Measurements from ENCODE around the gene DAAM1. TPM values are rescaled to one million over a fixed set of nuclear protein-coding genes. Genes with fewer than 3 reads are reported as not detected.

The DAAM1 gene
- total RNA-seq, 1 donor from 2014 or later: 40.7 TPM

DNA sequence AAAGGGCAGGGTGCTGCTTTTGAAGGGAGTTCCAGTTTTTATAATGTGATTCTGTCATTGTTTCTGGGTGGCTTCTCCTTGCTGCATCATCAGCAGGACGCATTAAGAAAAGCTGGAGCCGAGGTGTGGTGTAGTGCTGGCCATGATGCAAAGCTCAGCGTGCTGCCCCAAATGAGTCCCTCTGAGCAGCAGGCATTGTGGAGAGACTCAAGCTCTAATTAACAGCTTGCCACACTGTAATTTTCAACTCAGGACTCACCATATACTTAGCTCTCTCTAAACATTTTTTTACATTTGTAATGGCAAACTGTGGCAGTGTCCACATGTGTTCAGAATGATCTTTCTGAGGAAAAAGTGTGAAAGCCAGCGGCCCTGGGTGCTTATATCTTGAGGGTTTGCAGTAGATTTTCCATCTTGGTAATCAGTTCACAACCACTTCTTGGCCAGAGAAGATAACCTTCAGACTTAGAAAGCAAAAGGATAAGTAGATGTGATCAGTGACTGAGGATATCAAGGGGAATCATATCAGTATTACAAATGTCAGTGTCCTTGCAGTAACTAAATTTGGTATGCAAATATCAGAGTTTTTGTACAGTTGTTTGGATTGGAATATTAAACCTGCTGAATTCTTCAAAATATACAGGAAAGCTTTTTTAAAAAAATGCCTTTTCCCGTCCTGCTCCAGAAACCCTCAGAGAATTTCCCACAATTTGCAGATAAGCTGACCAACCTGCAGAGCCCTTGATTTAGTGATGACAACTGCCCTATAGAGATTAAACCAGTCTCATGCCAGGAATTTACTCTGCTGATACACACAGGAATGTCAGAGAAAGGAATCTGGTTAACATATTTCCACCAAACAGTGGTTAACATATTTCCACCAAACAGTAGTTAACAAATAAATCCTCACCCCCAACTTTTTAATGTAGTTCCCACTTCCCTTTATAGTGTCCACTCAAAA, 63.6 kb downstream of the DAAM1 start:
- TF ChIP-seq, protein P1, sequence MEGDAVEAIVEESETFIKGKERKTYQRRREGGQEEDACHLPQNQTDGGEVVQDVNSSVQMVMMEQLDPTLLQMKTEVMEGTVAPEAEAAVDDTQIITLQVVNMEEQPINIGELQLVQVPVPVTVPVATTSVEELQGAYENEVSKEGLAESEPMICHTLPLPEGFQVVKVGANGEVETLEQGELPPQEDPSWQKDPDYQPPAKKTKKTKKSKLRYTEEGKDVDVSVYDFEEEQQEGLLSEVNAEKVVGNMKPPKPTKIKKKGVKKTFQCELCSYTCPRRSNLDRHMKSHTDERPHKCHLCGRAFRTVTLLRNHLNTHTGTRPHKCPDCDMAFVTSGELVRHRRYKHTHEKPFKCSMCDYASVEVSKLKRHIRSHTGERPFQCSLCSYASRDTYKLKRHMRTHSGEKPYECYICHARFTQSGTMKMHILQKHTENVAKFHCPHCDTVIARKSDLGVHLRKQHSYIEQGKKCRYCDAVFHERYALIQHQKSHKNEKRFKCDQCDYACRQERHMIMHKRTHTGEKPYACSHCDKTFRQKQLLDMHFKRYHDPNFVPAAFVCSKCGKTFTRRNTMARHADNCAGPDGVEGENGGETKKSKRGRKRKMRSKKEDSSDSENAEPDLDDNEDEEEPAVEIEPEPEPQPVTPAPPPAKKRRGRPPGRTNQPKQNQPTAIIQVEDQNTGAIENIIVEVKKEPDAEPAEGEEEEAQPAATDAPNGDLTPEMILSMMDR (IDR thresholded peaks at IDR 0.05): no peak
- no peak overlapping the region for H3K4me3 Mint-ChIP-seq (ENCODE audit: unreplicated experiment)
- H3K27ac Mint-ChIP-seq (ENCODE audit: unreplicated experiment): peak overlapping the region; percentile 92
- H3K27me3 Mint-ChIP-seq (ENCODE audit: low read depth): no peaks in the 10 kb centered on the region
- no peak for DNase-seq (ENCODE audit: low spot score)
- H3K9me3 Mint-ChIP-seq (ENCODE audit: low read depth): no peaks in the 10 kb centered on the region
- H3K4me1 Mint-ChIP-seq (ENCODE audit: low read depth): peaks cover 74% of the 10 kb centered on the region
- H3K36me3 Mint-ChIP-seq (ENCODE audit: low read depth): no peaks in the 10 kb centered on the region

DNA sequence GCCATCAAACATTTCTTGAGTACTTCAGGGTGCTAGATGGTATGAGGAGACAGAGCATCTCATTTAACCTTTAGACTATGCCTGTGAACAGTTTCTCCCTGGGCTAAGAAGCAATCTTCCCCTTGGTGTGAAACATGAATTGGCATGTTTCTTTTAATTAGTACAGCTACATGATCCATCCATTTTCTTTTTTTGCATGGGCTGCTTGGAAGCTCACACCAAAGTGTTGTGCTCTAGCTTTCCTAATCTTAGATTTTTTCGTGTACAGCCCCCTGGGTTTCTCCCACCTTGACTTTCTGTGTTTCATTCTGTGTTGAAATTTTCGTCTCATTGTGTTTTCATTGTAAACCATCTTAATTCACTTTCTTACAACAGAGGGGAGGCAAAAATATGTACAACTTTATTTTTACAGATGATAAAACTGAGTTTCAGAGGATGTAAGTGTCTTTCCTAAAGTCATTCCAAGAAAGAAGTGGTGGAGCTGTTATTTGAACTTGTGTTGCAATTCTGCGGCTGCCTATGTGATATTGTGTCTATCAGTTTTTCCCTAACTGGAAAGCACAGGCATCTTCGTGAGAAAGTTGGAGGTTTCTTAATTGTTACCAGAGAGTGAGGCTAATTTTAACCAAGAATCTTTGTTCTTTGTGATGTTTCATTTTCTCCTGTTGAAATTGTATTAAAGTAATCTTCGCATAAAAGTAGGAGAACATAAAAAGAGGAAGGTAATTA, 64.5 kb downstream of the DAAM1 start:
- no peak for DNase-seq (ENCODE audit: low spot score)
- TF ChIP-seq, protein P1 (IDR thresholded peaks at IDR 0.05): no peak
- H3K36me3 Mint-ChIP-seq (ENCODE audit: low read depth): peaks cover 3% of the 10 kb centered on the region
- H3K9me3 Mint-ChIP-seq (ENCODE audit: low read depth): no peaks in the 10 kb centered on the region
- H3K4me3 Mint-ChIP-seq (ENCODE audit: unreplicated experiment): no peak overlapping the region
- H3K27me3 Mint-ChIP-seq (ENCODE audit: low read depth): no peaks in the 10 kb centered on the region
- peak overlapping the region; percentile 92 for H3K27ac Mint-ChIP-seq (ENCODE audit: unreplicated experiment)
- H3K4me1 Mint-ChIP-seq (ENCODE audit: low read depth): peaks cover 68% of the 10 kb centered on the region

DNA sequence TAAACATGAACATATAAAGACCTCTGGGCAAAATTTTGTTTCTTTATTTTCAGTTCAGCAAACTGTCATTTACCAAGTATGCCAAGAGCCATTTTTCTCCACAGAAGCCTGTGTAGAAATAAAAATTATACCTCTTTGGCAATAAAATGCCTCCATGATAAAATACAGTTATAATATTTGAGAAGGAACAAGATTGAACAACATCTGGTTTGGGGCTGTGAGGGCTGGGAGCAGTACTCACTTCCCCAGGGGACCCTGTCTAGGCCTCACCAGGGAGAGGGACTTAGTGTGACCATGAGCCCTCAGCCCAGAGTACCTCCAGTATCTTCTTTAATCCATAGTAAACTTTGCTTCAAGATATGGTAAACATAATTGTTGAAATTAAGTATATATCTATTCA, 65.1 kb downstream of the DAAM1 start:
- peak overlapping the region; percentile 92 for H3K27ac Mint-ChIP-seq (ENCODE audit: unreplicated experiment)
- TF ChIP-seq, protein P1 (IDR thresholded peaks at IDR 0.05): no peak
- peaks cover 62% of the 10 kb centered on the region for H3K4me1 Mint-ChIP-seq (ENCODE audit: low read depth)
- no peaks in the 10 kb centered on the region for H3K27me3 Mint-ChIP-seq (ENCODE audit: low read depth)
- no peak for DNase-seq (ENCODE audit: low spot score)
- H3K4me3 Mint-ChIP-seq (ENCODE audit: unreplicated experiment): no peak overlapping the region
- no peaks in the 10 kb centered on the region for H3K9me3 Mint-ChIP-seq (ENCODE audit: low read depth)
- peaks cover 5% of the 10 kb centered on the region for H3K36me3 Mint-ChIP-seq (ENCODE audit: low read depth)

DNA sequence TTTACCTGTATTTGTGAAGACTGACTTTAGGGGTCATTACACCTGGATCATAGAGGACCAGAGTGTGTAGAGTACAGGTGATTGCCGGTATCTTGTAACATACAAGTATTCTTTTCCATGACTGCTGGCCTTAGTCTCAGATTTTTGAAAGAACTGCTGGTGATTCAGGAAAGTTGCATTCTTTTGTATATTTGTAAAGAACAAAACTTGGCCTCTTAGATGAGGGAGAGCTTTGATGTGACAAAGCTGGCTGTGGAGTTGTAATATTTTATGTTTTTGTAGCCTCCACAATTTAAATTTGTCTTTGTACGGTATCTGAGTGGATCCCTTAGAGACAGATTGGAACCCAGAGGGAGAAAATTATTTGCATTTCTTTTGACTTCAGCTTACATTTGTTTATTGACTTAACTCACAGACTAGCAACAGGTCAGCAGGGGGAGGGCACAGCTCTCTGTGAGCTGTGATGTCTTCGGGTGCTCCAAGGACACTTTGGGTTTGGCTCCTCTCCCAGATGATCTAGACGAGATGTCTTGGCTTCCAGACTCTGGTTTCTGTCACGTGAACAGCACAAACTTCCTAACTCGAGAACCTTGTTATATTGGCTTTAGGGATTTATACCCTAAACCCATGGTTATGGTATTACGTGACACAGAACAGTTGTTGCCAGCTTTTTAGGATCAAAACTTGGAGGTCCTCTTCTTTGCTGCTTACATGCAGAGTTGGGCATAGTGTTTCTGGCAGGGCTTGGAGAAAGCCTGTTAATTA, 65.9 kb downstream of the DAAM1 start:
- H3K4me1 Mint-ChIP-seq (ENCODE audit: low read depth): peaks cover 56% of the 10 kb centered on the region

More for the DNA sequence above, 65.9 kb downstream of the DAAM1 start:
- no peak for DNase-seq (ENCODE audit: low spot score)
- H3K27ac Mint-ChIP-seq (ENCODE audit: unreplicated experiment): peak overlapping the region; percentile 92
- TF ChIP-seq, protein P1 (IDR thresholded peaks at IDR 0.05): peak; percentile 18
- H3K27me3 Mint-ChIP-seq (ENCODE audit: low read depth): no peaks in the 10 kb centered on the region
- H3K9me3 Mint-ChIP-seq (ENCODE audit: low read depth): no peaks in the 10 kb centered on the region
- peaks cover 5% of the 10 kb centered on the region for H3K36me3 Mint-ChIP-seq (ENCODE audit: low read depth)
- H3K4me3 Mint-ChIP-seq (ENCODE audit: unreplicated experiment): peak overlapping the region; percentile 19
